OCI-LY7 (cell line): ENCODE measurements around the gene FBXO47. TPM values are rescaled to one million over a fixed set of nuclear protein-coding genes. Genes with fewer than 3 reads are reported as not detected.
A peak's percentile ranks its signal among the peaks of the same experiment; 100 is the strongest.

Experiments
- BruUV-seq: library from RNA; stranded (reverse); fragments of 400-500 nt; replicated peaks from 2 replicates; lab custom pipeline; 2021; lab: Mats Ljungman, UMichigan
- CTCF ChIA-PET: fragments of 300-600 bp; sonication (Branson Sonifier 250); formaldehyde crosslinking; loops from one replicate; lab custom pipeline; 2022; ENCODE audit warnings: antibody characterized with exemption; ENCODE audit not compliant: unreplicated experiment; lab: Charles Lee
- POLR2A ChIA-PET: fragments of 300-600 bp; sonication (Branson Sonifier 250); formaldehyde crosslinking; loops from one replicate; lab custom pipeline; 2022; ENCODE audit warnings: antibody characterized with exemption; lab: Charles Lee
- DNase-seq: peaks from one replicate; pipeline ENCODE4 v3.0.0-alpha.2; 2015; ENCODE audit warnings: low spot score
- H2AFZ ChIP-seq: fragments of 200-600 bp; sonication (generic), shearing (Covaris generic); 2 replicates; pipeline ENCODE4 v1.6.1; 2014; ENCODE audit warnings: mild to moderate bottlenecking, antibody characterized with exemption, low read length, moderate library complexity
- H3K27ac ChIP-seq: fragments of 200-600 bp; sonication (generic); 2 replicates; pipeline ENCODE4 v1.5.1; 2014; ENCODE audit warnings: mixed run types, low read depth, mild to moderate bottlenecking, moderate library complexity, low read length, inconsistent platforms; ENCODE audit not compliant: poor library complexity, severe bottlenecking
- H3K36me3 ChIP-seq: fragments of 200-600 bp; sonication (generic); 2 replicates; pipeline ENCODE4 v1.6.1; 2014; ENCODE audit warnings: mild to moderate bottlenecking, antibody characterized with exemption, low read length, moderate library complexity, mixed read lengths; ENCODE audit not compliant: insufficient read depth
- H3K4me1 ChIP-seq: fragments of 200-600 bp; sonication (generic); 2 replicates; pipeline ENCODE4 v1.5.1; 2014; ENCODE audit warnings: mild to moderate bottlenecking, low read length; ENCODE audit not compliant: insufficient read depth, poor library complexity, severe bottlenecking
- H3K4me2 ChIP-seq: fragments of 200-600 bp; sonication (generic); 2 replicates; pipeline ENCODE4 v1.6.1; 2014; ENCODE audit warnings: mild to moderate bottlenecking, low read length
- H3K4me3 ChIP-seq: fragments of 200-600 bp; sonication (generic); 2 replicates; pipeline ENCODE4 v1.5.1; 2014; ENCODE audit warnings: mild to moderate bottlenecking, low read depth, low read length; ENCODE audit not compliant: poor library complexity, severe bottlenecking
- H3K79me2 ChIP-seq: fragments of 200-600 bp; sonication (generic); 2 replicates; pipeline ENCODE4 v1.6.1; 2016; ENCODE audit warnings: low read depth, mild to moderate bottlenecking, low read length, moderate library complexity, mixed read lengths; ENCODE audit not compliant: insufficient read depth
- H3K9me2 ChIP-seq: fragments of 200-600 bp; sonication (generic); 2 replicates; pipeline ENCODE4 v1.6.1; 2016; ENCODE audit warnings: mild to moderate bottlenecking, low read length, mixed read lengths; ENCODE audit not compliant: insufficient read depth
- H3K9me3 ChIP-seq: fragments of 200-600 bp; sonication (generic); 2 replicates; pipeline ENCODE4 v1.6.1; 2014; ENCODE audit warnings: mild to moderate bottlenecking, mixed run types, low read length, mixed read lengths
- H4K20me1 ChIP-seq: fragments of 200-600 bp; sonication (generic); 2 replicates; pipeline ENCODE4 v1.6.1; 2014; ENCODE audit warnings: mild to moderate bottlenecking, antibody characterized with exemption, low read length, moderate library complexity, mixed read lengths; ENCODE audit not compliant: insufficient read depth
- CTCF ChIP-seq: fragments of 200-600 bp; sonication (generic); conservative IDR thresholded peaks from 2 replicates; pipeline ENCODE4 v1.5.1; 2014; ENCODE audit warnings: mild to moderate bottlenecking, antibody characterized with exemption, low read length, moderate library complexity, mixed read lengths
- EZH2phosphoT487 ChIP-seq: fragments of 200-600 bp; sonication (generic); IDR thresholded peaks from 2 replicates; pipeline ENCODE4 v1.6.1; 2018; ENCODE audit warnings: low read depth, borderline replicate concordance, mild to moderate bottlenecking, mixed run types, antibody characterized with exemption, low read length, moderate library complexity, mixed read lengths
- intact Hi-C: fragments of 100-400 bp; cut with micrococcal nuclease; formaldehyde crosslinking; loops from one replicate; pipeline ENCODE4 v1.10.0; 2022; ENCODE audit not compliant: unreplicated experiment
- total RNA-seq, 2 experiments: library from RNA; depleted of rRNA in 1 of 2; stranded (reverse); fragments of >200 nt in 1 of 2; shearing (Covaris generic) in 1 of 2; gene quantifications; 2 replicates each; pipeline ENCODE4 v1.2.3, GENCODE V29; 2014 to 2022

Gene FBXO47
- total RNA-seq, 2 experiments from 2014 or later, result 0.13 TPM; not detected in 1

- H3K9me3 ChIP-seq, result no peaks in the 10 kb centered on the region
- H3K4me3 ChIP-seq, result no peak overlapping the region
- no peaks in the 10 kb centered on the region for H4K20me1 ChIP-seq
- H3K79me2 ChIP-seq, result no peaks in the 10 kb centered on the region
- POLR2A ChIA-PET, result interaction anchor here (0.7 to 1.3 kb wide), 3 partner anchors 9 to 62 kb away, joined by 3 to 6 read pairs (median 3); no protein-coding TSS in a partner anchor
- no peak overlapping the region for H3K27ac ChIP-seq
- H3K36me3 ChIP-seq, result peaks cover 66% of the 10 kb centered on the region
- no peak overlapping the region for H2AFZ ChIP-seq
- CTCF ChIA-PET, result no interaction called here
- TF ChIP-seq CTCF, result no peak
- TF ChIP-seq EZH2phosphoT487, result no peak
- intact Hi-C loops, result no loop called here
- H3K4me1 ChIP-seq, result no peaks in the 10 kb centered on the region
- no peak for DNase-seq
- H3K4me2 ChIP-seq, result no peak overlapping the region
- BruUV-seq, result no TSS peak
- H3K9me2 ChIP-seq, result no peaks in the 10 kb centered on the region
These were observed 50.4 kb downstream of the FBXO47 start for GRCh38 chr17:38916771-38917170.

GRCh38 chr17:38915639-38915995 lies 51.6 kb downstream of the FBXO47 start:
- ChIA-PET POLR2A (no interaction called here), CTCF (interaction anchor here (0.6 kb wide), 1 partner anchor 44 kb away, joined by 3 read pairs; no protein-coding TSS in a partner anchor)
- no peak overlapping the region for H3K4me3 ChIP-seq
- intact Hi-C loops, result no loop called here
- TF ChIP-seq CTCF (no peak), EZH2phosphoT487 (no peak)
- H2AFZ ChIP-seq, result no peak overlapping the region
- H3K4me2 ChIP-seq, result no peak overlapping the region
- H3K79me2 ChIP-seq, result no peaks in the 10 kb centered on the region
- H3K27ac ChIP-seq, result no peak overlapping the region
- BruUV-seq, result no TSS peak
- no peak for DNase-seq
- H3K4me1 ChIP-seq, result no peaks in the 10 kb centered on the region
- no peaks in the 10 kb centered on the region for H4K20me1 ChIP-seq
- no peaks in the 10 kb centered on the region for H3K9me2 ChIP-seq
- peaks cover 65% of the 10 kb centered on the region for H3K36me3 ChIP-seq
- no peaks in the 10 kb centered on the region for H3K9me3 ChIP-seq

- Histone ChIP-seq H3K9me3 (no peaks in the 10 kb centered on the region), H3K79me2 (no peaks in the 10 kb centered on the region), H3K4me3 (no peak overlapping the region), H3K4me2 (no peak overlapping the region), H4K20me1 (no peaks in the 10 kb centered on the region), H3K36me3 (peaks cover 64% of the 10 kb centered on the region), H2AFZ (no peak overlapping the region), H3K4me1 (no peaks in the 10 kb centered on the region), H3K9me2 (no peaks in the 10 kb centered on the region), H3K27ac (no peak overlapping the region)
- POLR2A ChIA-PET, result no interaction called here
- no peak for TF ChIP-seq EZH2phosphoT487
- TF ChIP-seq CTCF, result 0 out of 2 replicates have a peak, but pooled peaks have one; percentile 19
- intact Hi-C loops, result no loop called here
- BruUV-seq, result no TSS peak
- no peak for DNase-seq
- CTCF ChIA-PET, result interaction anchor here (0.6 kb wide), 1 partner anchor 44 kb away, joined by 3 read pairs; no protein-coding TSS in a partner anchor
These were observed 52.2 kb downstream of the FBXO47 start for GRCh38 chr17:38914741-38915638.
